ENCODE measurements around the gene ENPP7.

DNA sequence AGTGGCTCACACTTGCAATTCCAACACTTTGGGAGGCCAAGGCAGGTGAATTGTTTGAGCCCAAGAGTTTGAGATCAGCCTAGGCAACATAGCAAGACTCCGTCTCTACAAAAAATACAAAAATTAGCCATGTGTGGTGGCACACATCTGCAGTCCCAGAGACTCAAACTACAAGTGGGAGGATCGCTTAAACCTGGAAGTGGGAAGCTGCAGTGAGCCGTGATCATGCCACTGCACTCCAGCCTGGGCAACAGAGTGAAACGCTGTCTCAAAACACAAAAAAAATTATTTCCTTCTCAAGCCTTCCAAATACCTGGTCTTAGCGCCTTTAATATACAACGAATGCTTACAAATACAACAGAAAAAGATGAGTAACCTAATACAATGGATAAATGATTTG, 27.5 kb downstream of the ENPP7 start:
- no peak for TF ChIP-seq CTCF (IDR thresholded peaks at IDR 0.05)
- no peak for TF ChIP-seq POLR2A (IDR thresholded peaks at IDR 0.05)

Measured in lower leg skin (tissue), 3 donors.